NB4 (cell line): ENCODE measurements around the gene TMEM86A.

Source experiments
- DNase-seq: peaks from one replicate; pipeline ENCODE4 v3.0.0; 2010; ENCODE audit warnings: low read depth
- H3K4me3 ChIP-seq: one replicate; pipeline ENCODE4 v1.5.1; 2011; ENCODE audit warnings: mild to moderate bottlenecking, low read depth, low read length, moderate library complexity
- MAX ChIP-seq: IDR thresholded peaks from 2 replicates; pipeline ENCODE4 v1.6.1; 2011; ENCODE audit warnings: low read depth, low read length
- MYC ChIP-seq: IDR thresholded peaks from 2 replicates; pipeline ENCODE4 v1.6.1; 2011; ENCODE audit warnings: low read depth, low read length
- POLR2A ChIP-seq: IDR thresholded peaks from 2 replicates; pipeline ENCODE4 v1.6.1; 2011; ENCODE audit warnings: mild to moderate bottlenecking; ENCODE audit not compliant: insufficient read length; ENCODE audit errors: extremely low read depth
- TF ChIP-seq, protein P1 (sequence below): IDR thresholded peaks from one replicate; pipeline ENCODE4 v1.5.1; 2012; ENCODE audit warnings: low read depth, low read length

TMEM86A gene

DNA sequence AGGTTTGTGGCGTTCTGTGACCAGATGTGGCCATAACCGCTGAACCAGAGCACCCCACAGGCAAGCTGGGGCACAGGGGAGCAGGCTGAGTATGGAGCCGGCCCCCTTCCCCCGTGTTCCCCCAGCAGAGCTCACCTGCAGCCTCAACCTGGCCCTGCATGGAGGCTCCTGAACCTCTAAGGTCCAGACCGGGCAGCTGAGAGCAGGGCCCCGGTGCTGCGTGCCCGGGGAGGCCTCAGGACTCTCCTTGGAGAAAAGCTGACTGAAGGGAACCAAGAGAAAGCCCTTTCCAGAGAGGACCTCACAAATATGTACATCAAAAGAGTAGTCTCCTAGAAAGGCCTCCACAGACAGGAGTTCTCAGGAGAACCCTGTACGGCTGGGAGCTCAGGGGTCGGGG lies 44.8 kb downstream of the TMEM86A start:
- no peak for DNase-seq
- no peak overlapping the region for H3K4me3 ChIP-seq
- TF ChIP-seq MYC = no peak
- no peak for TF ChIP-seq POLR2A
- TF ChIP-seq, protein P1, sequence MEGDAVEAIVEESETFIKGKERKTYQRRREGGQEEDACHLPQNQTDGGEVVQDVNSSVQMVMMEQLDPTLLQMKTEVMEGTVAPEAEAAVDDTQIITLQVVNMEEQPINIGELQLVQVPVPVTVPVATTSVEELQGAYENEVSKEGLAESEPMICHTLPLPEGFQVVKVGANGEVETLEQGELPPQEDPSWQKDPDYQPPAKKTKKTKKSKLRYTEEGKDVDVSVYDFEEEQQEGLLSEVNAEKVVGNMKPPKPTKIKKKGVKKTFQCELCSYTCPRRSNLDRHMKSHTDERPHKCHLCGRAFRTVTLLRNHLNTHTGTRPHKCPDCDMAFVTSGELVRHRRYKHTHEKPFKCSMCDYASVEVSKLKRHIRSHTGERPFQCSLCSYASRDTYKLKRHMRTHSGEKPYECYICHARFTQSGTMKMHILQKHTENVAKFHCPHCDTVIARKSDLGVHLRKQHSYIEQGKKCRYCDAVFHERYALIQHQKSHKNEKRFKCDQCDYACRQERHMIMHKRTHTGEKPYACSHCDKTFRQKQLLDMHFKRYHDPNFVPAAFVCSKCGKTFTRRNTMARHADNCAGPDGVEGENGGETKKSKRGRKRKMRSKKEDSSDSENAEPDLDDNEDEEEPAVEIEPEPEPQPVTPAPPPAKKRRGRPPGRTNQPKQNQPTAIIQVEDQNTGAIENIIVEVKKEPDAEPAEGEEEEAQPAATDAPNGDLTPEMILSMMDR = no peak
- TF ChIP-seq MAX = no peak

DNA sequence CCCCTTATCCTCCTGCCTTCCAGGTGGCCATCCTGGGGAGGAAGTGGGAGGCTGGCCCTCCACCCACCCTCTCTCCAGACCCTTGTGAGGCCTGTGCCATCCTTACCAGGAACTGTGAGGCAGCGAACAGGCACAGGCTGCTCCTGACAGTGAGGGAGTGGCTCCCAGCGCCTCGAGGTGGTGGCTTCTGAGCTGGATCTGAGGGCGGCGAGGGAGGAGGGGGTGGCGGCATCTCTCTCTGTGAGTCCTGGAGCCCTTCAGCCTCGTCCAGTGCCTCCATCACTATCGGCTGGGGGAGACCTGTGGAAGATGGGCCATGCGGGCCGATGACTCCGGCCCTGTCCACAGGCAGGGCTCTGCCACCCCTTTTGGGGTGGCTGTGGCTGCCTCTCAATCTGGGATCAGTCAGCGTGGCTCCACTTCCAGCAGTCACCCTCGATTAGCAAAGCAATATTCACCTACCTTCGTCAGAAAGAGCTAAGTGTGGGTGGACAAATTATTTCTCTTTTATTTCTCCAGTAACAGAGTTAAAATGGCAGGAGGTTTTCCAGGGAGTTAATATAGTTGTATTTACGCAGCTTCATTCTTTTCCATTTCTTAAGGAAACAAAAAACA lies 45.4 kb downstream of the TMEM86A start:
- no peak for DNase-seq
- TF ChIP-seq, protein P1 = no peak
- TF ChIP-seq MAX (no peak), POLR2A (no peak), MYC (no peak)
- no peak overlapping the region for H3K4me3 ChIP-seq

GRCh38 chr11:18745251-18745650 lies 46.7 kb downstream of the TMEM86A start:
- TF ChIP-seq MYC (no peak), POLR2A (no peak), MAX (no peak)
- TF ChIP-seq, protein P1 = no peak
- DNase-seq = no peak
- H3K4me3 ChIP-seq = no peak overlapping the region

DNA sequence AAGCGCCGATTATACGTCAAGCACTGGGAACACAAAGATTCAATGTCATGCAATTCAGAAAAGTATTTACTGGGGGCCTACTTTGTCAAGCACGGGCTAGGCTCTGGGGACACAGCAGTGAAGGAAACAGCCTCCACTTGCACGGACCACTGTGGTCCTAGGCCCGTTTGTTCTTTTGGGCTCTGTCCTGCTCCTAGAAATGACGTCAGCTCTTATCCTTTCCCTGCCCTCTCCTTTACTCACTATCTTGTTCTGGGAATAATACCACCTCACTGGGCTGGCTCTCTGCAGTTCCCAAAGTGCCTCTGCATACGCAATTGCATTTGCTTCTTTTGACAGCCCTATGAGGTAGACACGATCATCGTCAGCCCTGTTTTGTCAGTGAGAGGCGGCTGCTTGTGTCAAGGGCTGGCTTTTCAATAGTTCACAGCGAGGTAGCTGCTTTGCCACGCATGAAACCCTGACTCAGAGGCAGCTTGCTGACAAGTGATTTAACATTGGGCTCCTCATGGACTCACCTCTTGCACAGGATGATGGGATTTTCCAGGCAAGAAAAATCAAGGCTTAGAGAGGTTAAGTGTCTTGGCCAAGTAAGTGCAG lies 50.3 kb downstream of the TMEM86A start:
- TF ChIP-seq POLR2A (no peak), MAX (no peak), MYC (no peak)
- TF ChIP-seq, protein P1 = no peak
- DNase-seq = no peak
- no peak overlapping the region for H3K4me3 ChIP-seq

DNA sequence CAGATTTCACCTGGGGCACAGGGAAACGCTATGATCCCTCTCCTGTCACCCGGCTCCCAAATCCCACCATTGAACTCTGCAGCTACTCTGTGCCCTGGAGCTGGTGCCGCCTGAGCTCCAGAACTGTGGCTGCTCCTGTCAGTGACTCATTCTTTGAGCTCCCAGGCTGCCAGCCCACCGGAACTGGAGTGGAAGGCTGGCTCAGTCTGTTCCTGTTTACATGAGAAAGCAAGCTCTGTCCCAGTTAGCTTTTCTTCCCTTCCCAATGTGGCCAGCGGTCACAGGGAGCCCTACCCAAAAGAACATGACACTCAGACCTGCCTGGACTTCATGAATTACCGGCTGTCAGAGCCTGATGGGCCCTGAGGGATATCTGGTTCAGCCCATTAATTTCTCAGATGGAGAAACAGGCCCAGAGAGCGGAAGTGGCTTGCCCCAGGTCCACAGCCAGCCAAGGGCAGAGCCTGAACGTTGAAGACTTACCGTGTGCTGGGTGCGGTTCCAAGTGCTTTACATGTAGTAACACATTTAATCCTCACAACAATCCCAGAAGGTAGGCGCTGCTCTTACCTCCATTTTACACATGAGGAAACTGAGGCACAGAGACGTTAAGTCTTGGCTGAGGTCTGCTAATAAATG lies 51.2 kb downstream of the TMEM86A start:
- peak; percentile 29 for DNase-seq
- no peak for TF ChIP-seq MYC
- TF ChIP-seq, protein P1 = no peak
- no peak for TF ChIP-seq MAX
- TF ChIP-seq POLR2A = no peak
- H3K4me3 ChIP-seq = no peak overlapping the region
